DMS 273 treated with DMSO at 0.1 percent for 48 hours (cell line): ENCODE data around the gene SELENOF.
"Not testable (repeated sequence)": the region's sequence is repeated elsewhere in the genome, so short reads cannot be mapped to it uniquely, and the experiment has no call there.

Source experiments
- DNase-seq: peaks from one replicate; lab custom pipeline; 2025; lab: John Stamatoyannopoulos, UW

Gene SELENOF

DNA sequence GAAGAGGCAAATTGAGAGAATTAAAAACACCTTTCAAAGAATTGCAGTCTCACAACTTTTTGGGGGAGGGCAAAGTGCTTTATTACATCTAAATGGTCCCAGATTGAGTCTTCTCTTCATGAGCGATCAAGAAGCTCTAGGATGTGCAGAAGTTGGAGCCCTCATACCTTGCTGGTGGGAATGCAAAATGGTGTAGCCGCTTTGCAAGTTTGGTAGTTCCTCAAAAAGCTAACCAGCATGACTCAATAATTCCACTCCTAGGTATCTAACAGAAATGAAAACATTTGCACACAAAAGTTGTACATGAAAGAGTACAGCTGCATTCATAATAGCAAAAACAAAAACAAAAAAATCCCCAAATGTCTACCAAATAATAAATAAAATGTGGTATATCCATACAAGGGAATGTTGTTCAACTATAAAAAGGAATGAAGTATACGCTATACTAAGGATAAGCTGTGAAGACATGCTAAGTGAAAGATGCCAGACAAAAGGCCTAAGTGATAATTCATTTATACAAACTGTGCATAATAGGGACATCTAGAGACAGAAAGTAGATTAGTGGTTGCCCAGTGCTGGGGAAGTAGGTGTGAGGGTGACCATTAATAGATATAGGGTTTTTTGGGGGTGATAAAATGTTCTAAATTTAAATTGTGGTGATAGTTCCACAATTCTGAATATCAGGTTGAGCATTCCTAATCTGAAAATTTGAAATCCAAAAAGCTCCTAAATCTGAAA is 55.2 kb downstream of the SELENOF start:
- DNase-seq: no peak

DNA sequence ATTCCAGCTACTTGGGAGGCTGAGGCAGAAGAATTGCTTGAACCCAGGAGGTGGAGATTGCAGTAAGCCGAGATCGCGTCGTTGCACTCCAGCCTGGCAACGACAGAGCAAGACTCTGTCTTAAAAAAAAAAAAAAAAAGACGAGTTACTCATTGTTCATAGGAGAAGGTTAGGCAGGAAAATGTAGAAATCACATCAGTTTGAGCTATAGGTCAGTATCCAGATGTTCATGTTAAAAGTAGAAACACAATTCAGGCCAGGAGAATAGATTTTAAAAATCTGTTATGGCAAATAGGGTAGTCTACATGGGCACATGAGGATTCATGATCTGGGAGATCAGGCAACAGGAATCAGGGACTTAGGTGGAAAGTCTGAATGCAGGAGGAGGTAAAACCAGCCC is 57.7 kb downstream of the SELENOF start:
- no peak for DNase-seq

DNA sequence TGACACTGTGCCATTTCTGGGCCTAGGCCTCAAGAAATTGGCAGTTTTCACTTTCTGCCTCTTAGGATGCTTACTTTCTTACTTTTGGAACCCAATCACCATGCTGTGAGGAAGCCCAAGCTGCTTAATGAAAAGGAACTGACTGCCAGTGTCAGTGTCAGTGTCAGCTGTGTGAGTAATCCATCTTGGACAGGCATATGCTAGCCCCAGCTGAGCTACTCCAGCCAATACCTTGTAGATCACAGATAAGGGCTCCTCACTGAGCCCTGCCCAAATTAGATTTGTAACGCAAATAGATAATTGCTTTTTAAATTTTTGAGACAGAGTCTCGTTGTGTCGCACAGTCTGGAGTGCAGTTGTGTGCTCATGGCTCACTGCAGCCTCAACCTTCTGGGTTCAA is 59.6 kb downstream of the SELENOF start:
- no peak for DNase-seq

DNA sequence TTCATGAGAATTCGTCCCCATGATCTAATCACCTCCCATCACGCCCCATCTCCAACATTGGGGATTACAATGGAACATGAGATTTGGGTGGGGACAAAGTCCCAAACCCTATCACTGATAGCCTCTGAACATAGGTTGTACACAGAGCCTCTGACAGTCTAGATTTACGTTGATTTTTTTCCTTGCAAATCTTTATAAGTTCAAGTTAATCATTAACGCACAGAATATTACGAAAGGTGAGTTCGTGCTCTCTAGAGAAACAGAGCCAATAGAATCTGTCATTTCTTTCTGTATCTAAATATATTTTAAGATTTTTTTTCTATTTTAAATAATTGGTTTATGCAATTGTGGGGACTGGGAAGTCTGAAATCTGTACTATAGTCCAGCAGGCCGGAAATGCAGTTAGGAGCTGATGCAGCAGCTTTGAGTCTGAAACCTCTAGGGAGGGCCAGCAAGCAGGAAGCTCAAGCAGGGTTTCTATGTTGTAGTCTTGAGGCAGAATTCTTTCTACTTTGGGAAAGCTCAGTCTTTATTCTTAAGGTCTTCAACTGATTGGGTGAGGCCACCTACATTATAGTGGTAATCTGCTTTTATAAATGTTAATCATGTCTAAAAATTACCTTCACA is 61.0 kb downstream of the SELENOF start:
- no peak for DNase-seq

DNA sequence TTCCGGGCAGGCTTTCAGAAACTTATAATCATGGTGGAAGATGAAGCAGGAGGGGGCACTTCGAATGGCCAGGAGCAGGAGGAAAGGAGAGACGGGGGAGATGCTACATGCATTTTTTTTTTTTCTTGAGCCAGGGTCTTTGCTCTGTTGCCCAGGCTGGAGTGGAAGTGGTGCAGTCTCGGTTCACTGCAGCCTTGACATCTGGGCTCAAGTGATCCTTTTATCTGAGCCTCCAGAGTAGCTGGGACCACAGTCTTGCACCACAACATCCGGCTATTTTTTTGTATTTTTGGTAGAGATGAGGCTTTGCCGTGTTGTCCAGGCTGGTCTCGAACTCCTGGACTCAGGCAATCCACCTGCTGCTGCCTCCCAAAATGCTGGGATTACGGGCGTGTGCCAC is 61.6 kb downstream of the SELENOF start:
- DNase-seq: no peak

DNA sequence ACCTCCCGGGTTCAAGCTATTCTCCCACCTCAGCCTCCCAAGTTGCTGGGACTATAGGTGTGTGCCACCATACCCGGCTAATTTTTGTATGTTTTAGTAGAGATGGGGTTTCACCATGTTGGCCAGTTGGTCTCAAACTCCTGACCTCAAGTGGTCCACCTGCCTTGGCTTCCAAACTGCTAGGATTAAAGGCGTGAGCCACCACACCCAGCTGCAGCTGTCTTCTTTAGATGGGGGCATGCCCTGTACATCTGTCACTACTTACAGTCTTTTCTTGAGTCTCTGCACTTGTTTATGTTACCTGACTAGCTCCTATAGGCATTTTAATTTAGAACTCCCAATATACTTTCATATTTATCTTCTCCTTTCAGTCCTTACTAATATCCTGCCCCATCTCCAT is 64.2 kb downstream of the SELENOF start:
- no peak for DNase-seq

DNA sequence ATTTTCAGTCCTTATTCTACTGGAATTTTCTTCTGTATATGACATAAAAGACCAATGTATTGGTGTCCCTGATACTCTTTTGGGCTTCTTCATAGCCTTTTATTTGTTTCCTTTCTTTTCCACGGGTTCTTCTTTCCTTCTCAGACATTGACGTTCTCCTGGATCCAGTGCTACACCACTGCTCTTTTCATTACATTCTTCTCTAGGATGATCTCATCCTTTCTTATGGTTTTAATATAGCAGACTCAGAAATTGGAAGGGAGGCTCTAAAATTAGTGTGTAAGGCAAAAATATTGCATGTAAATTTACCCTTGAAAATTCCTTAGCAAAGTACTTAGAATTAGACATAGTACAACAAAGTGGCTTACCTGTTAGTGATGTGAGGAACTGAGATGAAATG is 65.3 kb downstream of the SELENOF start:
- no peak for DNase-seq

DNA sequence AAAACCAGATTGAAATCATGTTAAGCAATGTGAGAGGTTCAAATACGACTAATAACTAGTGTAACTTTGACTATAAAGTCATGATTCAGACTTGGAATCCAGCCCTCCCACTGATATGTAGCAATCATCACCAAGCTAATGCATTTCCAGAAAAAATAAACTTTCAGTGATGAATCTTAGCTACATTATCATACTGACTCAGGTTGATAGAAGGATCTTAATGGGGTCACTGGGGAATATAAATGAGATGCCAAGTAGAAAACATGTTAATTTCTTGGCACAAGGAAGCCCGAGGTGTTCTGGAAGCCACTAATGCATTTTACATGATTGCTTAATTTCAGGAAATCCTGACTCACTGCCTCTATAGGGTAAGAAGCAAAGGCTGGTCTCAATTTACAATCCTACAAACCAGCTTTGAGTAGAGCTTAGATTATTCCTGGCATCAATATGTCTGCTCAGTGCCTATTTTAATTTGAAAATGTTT is 67.7 kb downstream of the SELENOF start:
- no peak for DNase-seq

DNA sequence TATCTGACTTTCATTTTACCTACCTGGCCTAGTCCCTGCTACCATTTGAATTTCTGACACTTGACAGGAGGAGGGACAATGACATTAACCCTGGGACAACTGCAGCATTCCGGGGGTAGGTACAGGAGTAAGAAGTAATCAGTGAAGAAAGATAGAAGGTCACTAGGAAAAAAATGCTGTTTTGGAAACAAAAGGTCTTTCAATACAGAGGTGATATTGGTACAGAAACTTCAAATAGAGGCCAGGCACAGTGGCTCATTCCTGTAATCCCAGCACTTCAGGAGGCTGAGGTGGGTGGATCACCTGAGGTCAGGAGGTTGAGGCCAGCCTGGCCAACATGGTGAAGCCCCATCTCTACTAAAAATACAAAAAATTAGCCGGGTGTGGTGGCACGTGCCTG is 68.4 kb downstream of the SELENOF start:
- no peak for DNase-seq

DNA sequence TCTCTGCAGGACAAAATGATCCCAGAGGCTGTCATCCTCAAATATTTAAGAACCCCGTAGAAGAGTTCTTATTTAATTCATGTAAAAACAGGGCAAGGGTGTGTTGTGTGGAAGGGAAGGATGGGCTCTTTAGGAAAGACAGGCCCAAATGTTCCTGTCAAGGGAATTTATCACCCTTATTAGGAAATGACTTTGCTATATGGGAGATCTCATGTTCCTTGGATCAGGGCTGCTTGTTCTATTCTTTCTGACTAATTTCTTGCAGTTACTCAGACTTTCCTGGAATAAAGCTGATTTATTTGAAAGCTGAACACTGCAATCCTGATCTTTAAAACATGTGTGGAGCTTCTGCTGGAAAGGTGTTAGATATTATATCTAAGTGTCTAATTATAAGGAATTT is 72.8 kb downstream of the SELENOF start:
- no peak for DNase-seq

DNA sequence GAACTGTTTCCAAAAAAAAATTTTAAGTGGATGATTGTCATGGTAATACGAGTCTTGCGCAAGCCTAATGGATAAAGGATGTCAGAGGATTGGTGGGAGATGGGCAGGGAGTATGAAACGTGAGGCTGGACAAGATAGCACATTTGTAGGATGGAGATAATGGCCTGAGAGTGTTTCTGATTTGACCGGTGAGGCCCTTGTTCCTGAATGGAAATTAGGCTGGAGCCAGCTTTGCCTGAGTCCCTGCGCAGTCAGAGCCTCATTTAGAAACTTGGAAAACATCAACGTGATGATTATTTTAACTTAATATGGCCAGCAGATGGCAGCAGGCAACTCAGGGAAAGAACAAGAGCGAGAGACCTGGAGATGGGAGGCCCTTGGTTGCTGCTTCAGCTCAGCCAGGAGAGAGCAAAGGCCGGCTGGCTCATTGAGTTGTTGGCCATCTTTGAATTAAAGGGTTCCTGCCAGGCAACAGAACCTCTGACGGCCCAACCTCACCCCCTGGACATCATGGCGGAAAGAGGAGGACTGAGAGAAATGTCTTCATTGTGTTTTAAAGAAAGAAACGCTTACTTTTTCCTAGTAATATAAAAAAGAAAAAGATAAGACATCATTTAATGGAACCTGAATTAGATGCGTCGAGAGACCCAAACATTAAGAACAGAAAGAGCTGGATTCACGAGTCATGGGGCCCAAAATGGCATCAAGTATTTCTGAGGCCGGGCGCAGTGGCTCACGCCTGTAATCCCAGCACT is 80.3 kb downstream of the SELENOF start:
- DNase-seq: peak; percentile 71

DNA sequence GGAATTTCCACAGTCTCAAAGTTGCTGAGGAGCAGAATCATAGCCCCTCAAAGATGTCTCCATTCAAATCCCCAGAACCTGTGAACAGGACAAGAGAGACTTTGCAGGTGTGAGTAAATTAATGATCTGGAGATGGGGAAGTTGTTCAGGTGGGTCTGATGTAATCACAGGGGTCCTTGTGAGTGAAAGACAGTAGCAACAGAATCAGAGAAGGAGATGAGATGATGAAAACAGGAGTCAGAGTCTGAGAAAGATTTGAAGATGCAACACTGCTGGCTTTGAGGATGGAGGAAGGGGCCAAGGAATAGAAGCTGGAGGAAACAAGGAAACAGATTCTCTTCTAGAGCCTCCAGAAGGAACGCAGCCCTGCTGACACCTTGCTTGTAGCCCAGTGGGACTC is 81.5 kb downstream of the SELENOF start:
- DNase-seq: no peak

DNA sequence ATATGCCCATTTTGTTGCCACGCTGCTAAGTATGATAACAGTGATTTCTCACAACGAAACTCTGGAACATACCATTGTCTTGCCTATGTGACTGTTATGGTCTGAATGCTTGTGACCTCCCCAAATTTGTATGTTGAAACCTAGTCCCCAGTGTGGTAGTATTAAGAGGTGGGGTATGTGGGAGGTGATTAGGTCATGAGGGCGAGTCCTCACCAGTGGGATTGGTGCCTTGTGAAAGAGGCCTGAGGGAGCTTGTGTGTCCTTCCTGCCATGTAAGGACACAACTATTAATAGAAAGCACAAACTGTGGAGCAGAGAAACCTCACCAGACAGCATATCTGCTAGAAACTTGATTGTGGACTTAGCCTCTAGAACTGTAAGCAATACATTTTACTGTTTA is 84.6 kb downstream of the SELENOF start:
- no peak for DNase-seq

DNA sequence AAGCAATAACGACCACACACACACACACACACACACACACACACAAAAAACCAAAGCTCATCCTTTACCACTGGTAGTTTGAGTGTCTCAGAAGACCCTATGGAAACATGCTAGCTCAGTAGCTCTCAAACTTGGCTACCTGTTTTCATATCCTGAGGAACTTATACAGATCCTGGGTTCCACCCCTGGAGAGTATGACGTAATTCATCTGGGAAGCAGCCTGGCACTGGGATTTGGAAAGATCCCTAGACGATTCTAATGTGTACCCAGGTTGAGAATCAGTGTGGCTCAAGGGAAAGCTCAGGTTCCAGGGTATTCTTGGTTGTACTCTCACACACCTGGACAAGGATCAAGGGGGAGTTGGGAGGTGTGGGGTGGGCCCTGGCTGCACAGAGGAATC is 85.9 kb downstream of the SELENOF start:
- DNase-seq: no peak

DNA sequence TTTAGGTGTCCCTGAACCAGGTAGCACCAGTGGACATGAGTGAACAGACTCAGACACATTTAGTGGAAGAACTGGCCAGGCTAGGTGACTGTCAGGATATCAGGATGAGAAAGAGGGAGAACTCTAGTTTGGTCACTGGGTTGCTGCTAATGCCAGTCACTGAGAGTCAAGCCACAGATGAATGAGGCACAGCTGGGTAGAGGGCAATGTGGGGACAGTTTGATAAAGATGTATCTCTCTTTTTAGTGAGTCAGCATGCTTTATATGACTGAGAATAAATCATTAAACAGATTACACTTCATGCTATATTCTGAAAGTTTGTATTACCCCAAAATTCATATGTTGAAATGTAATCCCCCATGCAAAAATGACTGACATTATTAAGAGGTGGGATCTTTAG is 87.1 kb downstream of the SELENOF start:
- no peak for DNase-seq

DNA sequence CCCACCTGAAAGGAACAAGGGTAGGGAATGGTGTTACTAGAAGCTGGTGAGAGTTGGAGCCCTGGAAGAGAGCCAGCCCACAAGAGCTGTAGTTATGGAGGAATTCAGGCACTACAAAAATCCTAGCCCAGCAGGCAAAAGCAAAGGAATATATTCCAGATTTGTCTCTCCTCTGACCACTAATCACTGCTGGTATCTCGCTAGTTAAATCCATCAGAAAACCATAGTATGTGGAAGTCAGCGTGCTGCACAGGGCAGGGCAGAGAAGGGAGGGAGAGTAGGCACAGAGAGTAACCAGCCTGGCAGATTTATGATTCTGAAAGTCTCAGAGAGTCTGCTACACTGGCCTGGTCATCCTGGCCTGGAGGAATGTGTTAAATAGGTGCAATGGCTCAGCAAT is 88.6 kb downstream of the SELENOF start:
- no peak for DNase-seq

DNA sequence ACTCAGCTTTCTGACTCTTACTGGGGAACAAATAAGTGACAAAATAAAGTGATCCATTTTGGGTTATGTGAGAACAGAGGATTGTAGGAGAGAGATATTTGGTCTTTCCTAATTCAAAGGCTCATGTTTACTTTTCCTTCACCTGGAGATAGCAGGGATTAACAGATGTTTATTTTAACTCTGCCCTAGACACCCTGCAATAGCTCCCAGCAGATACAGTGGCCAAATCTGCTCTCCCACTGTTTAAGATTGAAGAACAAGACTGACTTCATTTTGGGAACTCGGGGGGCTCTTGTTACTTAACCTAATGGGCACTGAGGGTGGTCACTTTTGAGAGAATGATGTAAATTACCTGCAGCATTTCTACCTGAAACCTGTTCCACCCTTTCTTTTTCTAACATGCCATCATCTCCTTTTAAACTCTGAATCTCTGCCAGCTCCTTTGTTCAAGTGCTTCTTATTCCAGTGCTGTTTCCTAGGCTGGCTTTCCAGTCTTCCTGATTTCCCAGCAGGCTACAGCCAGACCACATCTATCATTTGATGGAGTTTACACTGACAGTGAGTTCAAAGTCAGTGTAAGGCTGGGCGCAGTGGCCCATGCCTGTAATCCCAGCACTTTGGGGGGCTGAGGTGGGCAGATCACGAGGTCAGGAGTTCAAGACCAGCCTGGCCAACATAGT is 90.0 kb downstream of the SELENOF start:
- DNase-seq: no peak

DNA sequence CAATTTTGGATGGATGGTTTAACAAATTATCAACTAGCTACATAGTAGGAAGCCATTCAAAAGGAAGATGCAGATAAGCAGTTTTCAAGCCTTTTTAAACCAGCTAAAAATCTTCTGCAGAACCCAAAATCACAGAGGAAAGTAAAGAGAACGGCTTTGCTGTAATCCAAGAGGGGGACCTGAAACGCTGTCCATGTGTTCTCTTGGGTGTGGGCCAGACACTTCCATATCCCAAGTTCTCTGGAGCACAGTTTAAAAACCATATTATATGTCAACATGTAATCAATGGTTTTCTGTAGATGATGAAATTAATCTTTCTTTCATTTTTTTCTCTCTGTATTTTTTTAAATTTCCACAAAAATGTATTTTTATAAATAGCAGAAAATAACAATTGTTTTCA is 90.5 kb downstream of the SELENOF start:
- DNase-seq: no peak

DNA sequence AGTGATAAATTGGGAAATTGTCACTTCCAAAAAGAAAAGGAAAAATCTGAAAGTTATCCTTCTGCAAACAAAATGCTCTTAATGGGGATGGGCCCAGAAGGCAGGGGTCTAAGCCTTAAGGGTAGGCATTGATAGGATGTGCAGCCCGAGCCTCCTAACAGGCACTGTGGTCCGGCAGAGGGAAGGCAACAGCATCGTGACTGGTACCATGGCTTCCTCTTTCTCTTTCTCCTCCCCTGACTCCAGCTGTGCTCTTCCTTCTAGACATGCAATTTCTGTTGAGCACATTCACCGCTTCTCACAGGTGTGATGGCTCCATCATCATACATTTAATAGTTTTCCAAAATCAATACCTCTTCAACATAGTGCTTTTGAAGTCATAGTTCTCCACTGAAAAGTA is 91.5 kb downstream of the SELENOF start:
- DNase-seq: no peak

DNA sequence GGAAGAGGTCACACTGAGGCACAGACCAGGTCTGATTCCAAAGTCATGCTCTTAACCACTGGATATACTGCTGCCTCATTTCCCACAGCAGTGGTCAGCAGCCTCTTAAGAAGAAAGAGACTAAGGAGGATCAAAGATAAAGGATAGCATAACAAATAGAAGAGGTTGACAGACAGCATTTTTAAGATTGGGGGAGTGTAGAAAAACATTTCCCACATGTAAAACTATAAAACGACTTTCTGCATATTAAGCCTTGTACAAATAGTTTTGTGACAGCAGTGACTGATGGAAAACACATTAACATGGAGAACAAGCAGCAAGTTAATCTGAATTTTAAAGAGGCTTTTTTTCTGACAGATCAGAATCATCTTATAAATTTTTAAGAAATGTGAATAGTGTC is 92.0 kb downstream of the SELENOF start:
- no peak for DNase-seq

DNA sequence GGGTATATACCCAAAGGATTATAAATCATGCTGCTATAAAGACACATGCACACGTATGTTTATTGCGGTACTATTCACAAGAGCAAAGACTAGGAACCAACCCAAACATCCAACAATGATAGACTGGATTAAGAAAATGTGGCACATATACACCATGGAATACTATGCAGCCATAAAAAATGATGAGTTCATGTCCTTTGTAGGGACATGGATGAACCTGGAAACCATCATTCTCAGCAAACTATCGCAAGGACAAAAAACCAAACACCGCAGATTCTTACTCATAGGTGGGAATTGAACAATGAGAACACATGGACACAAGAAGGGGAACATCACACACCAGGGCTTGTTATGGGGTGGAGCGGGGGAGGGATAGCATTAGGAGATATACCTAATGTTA is 94.0 kb downstream of the SELENOF start:
- not testable (repeated sequence) for DNase-seq

DNA sequence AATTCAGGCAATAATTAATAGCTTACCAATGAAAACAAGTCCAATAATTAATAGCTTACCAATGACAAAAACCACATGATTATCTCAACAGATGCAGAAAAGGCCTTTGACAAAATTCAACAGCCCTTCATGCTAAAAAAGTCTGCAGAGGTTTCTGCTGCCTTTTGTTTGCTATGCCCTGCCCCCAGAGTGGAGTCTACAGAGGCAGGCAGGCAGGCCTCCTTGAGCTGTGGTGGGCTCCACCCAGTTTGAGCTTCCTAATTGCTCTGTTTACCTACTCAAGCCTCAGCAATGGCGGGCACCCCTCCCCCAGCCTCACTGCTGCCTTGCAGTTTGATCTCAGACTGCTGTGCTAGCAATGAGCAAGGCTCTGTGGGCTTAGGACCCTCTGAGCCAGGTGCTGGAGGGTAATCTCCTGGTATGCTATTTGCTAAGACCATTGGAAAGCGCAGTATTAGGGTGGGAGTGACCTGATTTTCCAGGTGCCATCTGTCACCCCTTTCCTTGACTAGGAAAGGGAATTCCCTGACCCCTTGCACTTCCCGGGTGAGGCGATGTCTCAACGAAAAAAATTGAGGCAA is 96.6 kb downstream of the SELENOF start:
- DNase-seq: not testable (repeated sequence)
